NCI-H345 treated with DMSO at 0.1 percent for 48 hours (cell line): ENCODE measurements around the gene HEATR1.
"Not testable (repeated sequence)": the region's sequence is repeated elsewhere in the genome, so short reads cannot be mapped to it uniquely, and the experiment has no call there.

Source experiments
- DNase-seq: peaks from one replicate; lab custom pipeline; 2025; ENCODE audit not compliant: unreplicated experiment; lab: John Stamatoyannopoulos, UW

HEATR1 gene

DNA sequence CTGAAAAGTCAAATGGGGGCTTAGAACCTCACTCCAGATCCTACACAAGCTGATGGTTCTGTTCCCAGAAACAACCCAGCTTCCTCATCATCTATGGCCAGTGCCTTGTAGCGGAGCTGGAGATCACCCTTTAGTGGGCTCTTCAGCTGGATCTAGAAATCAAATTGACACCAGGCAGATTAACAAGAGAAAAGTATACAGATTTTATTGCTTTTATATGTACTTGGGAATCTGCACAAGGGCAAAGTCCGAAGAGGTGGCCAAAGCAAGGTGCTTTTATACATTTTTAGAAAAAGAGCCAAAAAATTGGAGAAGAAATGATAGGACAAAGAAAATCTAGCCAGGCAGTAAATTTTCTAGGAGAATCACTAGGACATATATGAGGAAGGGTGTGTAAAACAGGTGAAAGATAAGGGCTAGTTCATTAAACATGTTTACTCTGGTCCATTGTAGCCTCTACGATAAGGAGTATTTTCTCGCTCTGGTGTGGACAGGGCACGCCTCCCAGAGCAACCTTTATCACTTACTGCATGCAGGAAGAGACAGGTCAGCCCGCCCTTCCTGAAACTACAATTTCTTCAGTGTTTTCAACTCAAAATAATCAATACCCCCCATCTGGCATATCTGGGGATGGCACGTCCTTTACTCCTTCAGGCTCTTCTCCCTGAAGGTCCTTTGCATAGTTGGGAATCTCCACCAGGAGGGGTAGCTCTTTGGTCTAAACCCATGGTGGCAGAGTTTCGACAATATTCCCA lies 94.5 kb downstream of the HEATR1 start:
- no peak for DNase-seq

DNA sequence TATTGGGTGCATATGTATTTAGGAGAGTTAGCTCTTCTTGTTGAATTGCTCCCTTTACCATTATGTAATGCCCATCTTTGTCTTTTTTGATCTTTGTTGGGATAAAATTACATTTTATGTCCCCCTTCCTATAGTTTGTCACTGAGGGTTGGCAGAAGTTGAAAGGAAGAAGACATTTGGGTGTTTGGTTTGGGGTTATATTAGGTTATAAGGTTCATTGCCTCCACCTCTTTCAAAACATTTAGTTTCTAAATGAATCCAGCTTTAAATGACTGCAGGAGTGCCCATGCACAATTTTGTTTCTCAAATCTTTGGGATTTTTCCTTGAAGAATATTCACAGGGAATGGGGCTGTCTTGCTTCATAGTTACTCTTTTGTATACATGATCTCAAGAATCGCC lies 95.1 kb downstream of the HEATR1 start:
- DNase-seq: no peak

DNA sequence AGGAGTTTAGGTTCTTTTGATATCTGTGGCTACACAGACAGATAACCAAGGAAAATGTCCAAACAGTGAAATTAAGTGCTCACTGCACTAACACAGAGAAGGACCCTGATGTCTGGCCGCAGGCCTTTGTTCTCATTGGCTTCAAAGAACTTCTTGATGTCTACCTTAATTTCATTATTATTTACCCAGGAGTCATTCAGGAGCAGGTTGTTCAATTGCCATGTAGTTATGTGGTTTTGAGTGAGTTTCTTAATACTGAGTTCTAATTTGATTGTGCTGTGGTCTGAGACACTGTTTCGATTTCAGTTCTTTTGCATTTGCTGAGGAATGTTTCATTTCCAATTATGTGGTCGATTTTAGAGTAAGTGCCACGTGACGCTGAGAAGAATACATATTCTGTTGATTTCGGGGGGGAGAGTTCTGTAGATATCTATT lies 95.7 kb downstream of the HEATR1 start:
- DNase-seq: no peak

DNA sequence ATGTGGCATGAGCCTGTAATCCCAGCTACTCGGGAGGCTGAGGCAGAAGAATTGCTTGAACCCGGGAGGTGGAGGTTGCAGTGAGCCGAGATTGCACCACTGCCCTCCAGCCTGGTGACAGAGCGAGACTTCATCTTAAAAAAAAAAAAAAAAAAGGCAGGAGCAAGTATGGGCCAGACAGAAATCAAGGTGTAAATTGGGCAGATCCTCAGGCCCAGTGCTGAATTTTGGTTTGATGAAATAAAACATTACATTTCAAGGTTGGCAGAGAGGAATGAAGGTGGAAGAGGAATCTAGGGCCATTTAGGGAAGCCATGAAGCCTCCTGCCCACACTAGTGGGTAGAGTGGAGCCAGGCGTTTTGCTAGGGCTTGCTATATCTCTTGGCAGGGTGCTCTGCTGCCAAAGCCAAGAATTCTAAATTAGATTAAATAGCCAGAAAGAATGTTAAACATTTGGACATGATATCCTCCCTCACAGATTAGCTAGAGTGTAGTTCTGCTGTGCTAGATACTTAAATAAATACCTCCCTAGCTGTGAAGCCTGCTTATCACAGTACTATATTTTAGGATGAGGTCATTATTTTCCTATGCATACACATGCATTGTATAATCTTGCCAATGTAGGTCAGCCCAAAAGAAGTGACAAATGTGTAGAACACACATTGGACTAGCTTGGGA lies 97.2 kb downstream of the HEATR1 start:
- no peak for DNase-seq

DNA sequence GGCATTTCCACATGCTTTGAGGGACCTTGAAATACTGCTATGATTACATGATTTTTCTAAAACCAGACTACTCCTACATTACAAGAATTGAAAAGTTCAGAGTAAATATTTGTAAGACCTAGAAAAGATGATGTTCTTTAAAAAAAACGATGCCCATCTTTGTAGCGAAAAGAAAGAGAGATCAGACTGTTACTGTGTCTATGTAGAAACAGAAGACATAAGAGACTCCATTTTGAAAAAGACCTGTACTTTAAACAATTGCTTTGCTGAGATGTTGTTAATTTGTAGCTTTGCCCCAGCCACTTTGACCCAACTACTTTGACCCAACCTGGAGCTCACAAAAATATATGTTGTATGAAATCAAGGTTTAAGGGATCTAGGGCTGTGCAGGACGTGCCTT lies 100.0 kb downstream of the HEATR1 start:
- DNase-seq: not testable (repeated sequence)

DNA sequence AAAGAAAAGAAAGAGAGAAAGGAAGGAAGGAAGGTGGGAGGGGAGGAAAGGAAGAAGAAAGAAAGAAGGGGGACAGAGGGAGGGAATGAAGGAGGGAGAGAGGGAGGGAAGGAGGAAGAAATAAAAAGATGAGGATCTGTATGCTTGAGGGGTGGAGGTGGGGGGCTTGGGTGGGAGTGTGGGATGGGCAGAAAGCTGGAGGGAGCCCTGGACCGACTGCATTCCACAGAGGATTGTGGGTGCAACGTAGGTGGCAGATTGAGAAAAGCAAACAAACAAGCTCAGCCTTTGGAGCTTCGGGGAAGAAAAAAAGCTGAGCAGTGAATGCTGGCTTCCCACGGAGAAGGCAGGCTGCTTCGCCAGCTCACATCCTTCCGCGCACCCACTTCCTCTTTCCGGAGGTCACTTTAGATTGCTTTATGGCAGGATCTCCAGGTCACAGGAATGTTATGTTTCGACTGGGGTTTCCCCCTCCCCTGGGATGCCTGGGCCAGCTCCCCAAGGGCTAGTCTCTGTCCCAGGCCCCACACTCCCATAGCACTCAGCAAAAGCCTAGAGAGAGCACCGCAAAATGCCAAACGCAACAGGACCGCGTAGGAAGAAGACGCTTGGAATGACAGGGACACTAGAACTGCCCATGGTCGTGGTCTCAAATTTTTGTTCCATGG lies 101.2 kb downstream of the HEATR1 start:
- DNase-seq: no peak

DNA sequence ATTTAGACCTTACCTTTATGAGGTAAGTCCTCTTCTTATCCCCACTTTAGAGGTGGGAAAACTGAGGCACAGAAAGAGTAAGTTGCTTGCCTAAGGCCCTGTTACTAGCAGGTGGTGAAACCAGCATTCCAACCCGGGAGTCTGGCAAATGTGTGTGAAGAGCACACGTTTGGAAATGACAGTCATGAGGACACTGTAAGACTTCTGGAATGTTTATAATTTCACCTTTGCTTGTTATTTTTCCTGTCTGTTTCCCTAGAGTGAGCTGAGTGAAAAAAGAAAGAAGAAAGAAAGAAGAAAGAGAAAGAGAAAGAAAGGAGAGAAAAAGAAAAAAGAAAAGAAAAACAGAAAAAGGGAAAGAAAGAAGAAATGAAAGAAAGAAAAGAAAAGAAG lies 101.7 kb downstream of the HEATR1 start:
- no peak for DNase-seq

DNA sequence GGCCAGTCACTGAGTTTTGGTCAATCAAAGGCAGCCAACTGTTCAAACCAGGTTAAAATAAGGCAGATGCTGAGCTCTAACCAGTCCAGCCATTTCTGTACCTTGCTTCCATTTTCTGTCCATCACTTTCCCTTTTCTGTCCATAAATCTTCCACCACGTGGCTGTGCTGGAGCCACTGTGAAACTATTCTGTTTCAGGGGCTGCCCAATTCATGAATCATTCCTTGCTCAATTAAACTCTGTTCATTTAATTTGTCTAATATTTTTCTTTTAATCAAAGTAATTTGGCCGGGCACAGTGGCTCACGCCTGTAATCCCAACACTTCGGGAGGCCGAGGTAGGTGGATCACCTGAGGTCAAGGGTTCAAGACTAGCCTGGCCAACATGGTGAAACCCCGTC lies 103.2 kb downstream of the HEATR1 start:
- DNase-seq: no peak
